SK-N-SH (cell line): ENCODE data around the gene SLC25A33. TPM values are rescaled to one million over a fixed set of nuclear protein-coding genes. Genes with fewer than 3 reads are reported as not detected.

ENCODE experiments used
- CTCF ChIA-PET: fragments of 300-600, 350-600 bp; formaldehyde crosslinking; extraction: SDS; loops from one replicate; lab custom pipeline; 2021; lab: Yijun Ruan, JAX
- POLR2A ChIA-PET: fragments of 350-600 bp; sonication (Branson Sonifier 250); formaldehyde crosslinking; extraction: SDS; loops from one replicate; lab custom pipeline; 2020; ENCODE audit warnings: antibody characterized with exemption, inconsistent platforms; lab: Yijun Ruan, JAX
- DNase-seq: peaks from one replicate; pipeline ENCODE4 v3.0.0; 2012
- H2AFZ ChIP-seq: fragments of 200-600 bp; sonication (generic); 2 replicates; pipeline ENCODE4 v1.8.1; 2016; ENCODE audit warnings: antibody characterized with exemption, mild to moderate bottlenecking, low read depth
- H3F3A ChIP-seq: fragments of 200-600 bp; sonication (generic); replicated peaks from 2 replicates; pipeline ENCODE3; 2016; ENCODE audit warnings: antibody characterized with exemption, mild to moderate bottlenecking; ENCODE audit not compliant: insufficient read depth
- H3K27ac ChIP-seq, 2 experiments: fragments of 200-500 bp in 1 of 2; fragments of 200-600 bp in 1 of 2; sonication (Bioruptor generic) in 1 of 2; sonication (generic), shearing (Covaris generic) in 1 of 2; 2 replicates each; pipeline versions ENCODE4 v1.5.1 to v1.6.1; 2014 to 2016; ENCODE audit warnings: low read depth in 2 of 2, inconsistent platforms in 1 of 2, low read length in 1 of 2, mild to moderate bottlenecking in 1 of 2, mixed read lengths in 1 of 2
- H3K27me3 ChIP-seq: fragments of 200-600 bp; sonication (generic), shearing (Covaris generic); 2 replicates; pipeline ENCODE4 v1.6.1; 2016; ENCODE audit warnings: mixed run types; ENCODE audit not compliant: insufficient read depth
- H3K36me3 ChIP-seq, 2 experiments: fragments of 200-500 bp in 1 of 2; fragments of 200-600 bp in 1 of 2; sonication (Bioruptor generic) in 1 of 2; sonication (generic) in 1 of 2; replicated peaks in 1 of 2; 2 replicates each; pipeline versions ENCODE3 to v1.5.1; 2014 to 2016; ENCODE audit warnings: low read length in 1 of 2, mild to moderate bottlenecking in 1 of 2; ENCODE audit not compliant: insufficient read depth in 2 of 2, control insufficient read depth in 1 of 2
- H3K4me1 ChIP-seq, 2 experiments: fragments of 200-500 bp in 1 of 2; fragments of 200-600 bp in 1 of 2; sonication (Bioruptor generic) in 1 of 2; sonication (generic), shearing (Covaris generic) in 1 of 2; 2 replicates each; pipeline versions ENCODE4 v1.5.1 to v1.6.1; 2014 to 2016; ENCODE audit warnings: low read depth in 1 of 2, low read length in 1 of 2, mixed run types in 1 of 2; ENCODE audit not compliant: insufficient read depth in 2 of 2, control insufficient read depth in 1 of 2
- H3K4me2 ChIP-seq: fragments of 200-600 bp; sonication (generic), shearing (Covaris generic); 2 replicates; pipeline ENCODE4 v1.6.1; 2017; ENCODE audit warnings: mixed run types
- H3K4me3 ChIP-seq, 2 experiments: fragments of 200-500 bp in 1 of 2; fragments of 200-600 bp in 1 of 2; sonication (Bioruptor generic) in 1 of 2; sonication (generic), shearing (Covaris generic) in 1 of 2; 2 replicates each; pipeline versions ENCODE4 v1.5.1 to v1.8.1; 2014 to 2016; ENCODE audit warnings: low read depth in 2 of 2, inconsistent platforms in 1 of 2, low read length in 1 of 2, mild to moderate bottlenecking in 1 of 2, mixed read lengths in 1 of 2, moderate library complexity in 1 of 2
- H3K79me2 ChIP-seq: fragments of 200-600 bp; sonication (generic); 2 replicates; pipeline ENCODE4 v1.8.1; 2017; ENCODE audit warnings: mild to moderate bottlenecking; ENCODE audit not compliant: insufficient read depth
- H3K9ac ChIP-seq: fragments of 200-600 bp; sonication (generic); 2 replicates; pipeline ENCODE4 v1.6.1; 2017; ENCODE audit warnings: mixed run types
- H3K9me2 ChIP-seq: fragments of 200-600 bp; sonication (generic); 2 replicates; pipeline ENCODE4 v1.6.1; 2017; ENCODE audit warnings: mixed run types
- H3K9me3 ChIP-seq: fragments of 200-600 bp; sonication (generic); 2 replicates; pipeline ENCODE4 v1.6.1; 2017; ENCODE audit warnings: mixed run types, mild to moderate bottlenecking, moderate library complexity
- H4K20me1 ChIP-seq: fragments of 200-600 bp; sonication (generic); 2 replicates; pipeline ENCODE4 v1.6.1; 2017; ENCODE audit warnings: mild to moderate bottlenecking, mixed run types; ENCODE audit not compliant: insufficient read depth
- CHD2 ChIP-seq: fragments of 150-350 bp; IDR thresholded peaks from 2 replicates; pipeline ENCODE4 v1.6.1; 2018; ENCODE audit warnings: low read length; ENCODE audit not compliant: partially characterized antibody
- CTCF ChIP-seq: fragments of 200-600 bp; sonication (generic); IDR thresholded peaks from 2 replicates; pipeline ENCODE4 v1.6.1; 2017; ENCODE audit warnings: antibody characterized with exemption, mild to moderate bottlenecking, moderate library complexity
- EP300 ChIP-seq, 2 experiments: IDR thresholded peaks; 2 replicates each; pipeline versions ENCODE4 v1.4.0 to v1.6.1; 2012; ENCODE audit warnings: borderline replicate concordance in 1 of 2, low read depth in 1 of 2, low read length in 1 of 2
- EZH2phosphoT487 ChIP-seq: fragments of 200-600 bp; sonication (generic); IDR thresholded peaks from 2 replicates; pipeline ENCODE4 v1.6.1; 2017; ENCODE audit warnings: low read depth, mixed run types, mild to moderate bottlenecking, antibody characterized with exemption, moderate library complexity, borderline replicate concordance
- FOXJ3 ChIP-seq: sonication (generic); formaldehyde crosslinking; IDR thresholded peaks from 2 replicates; pipeline ENCODE4 v1.5.1; 2020; ENCODE audit warnings: mild to moderate bottlenecking, missing genetic modification reagents
- GABPA ChIP-seq: IDR thresholded peaks from 2 replicates; pipeline ENCODE4 v1.4.0; 2012; ENCODE audit warnings: low read depth, mild to moderate bottlenecking
- GATA2 ChIP-seq: sonication (generic); formaldehyde crosslinking; IDR thresholded peaks from 2 replicates; pipeline ENCODE4 v1.5.0; 2020; ENCODE audit warnings: mild to moderate bottlenecking, missing genetic modification reagents
- JUND ChIP-seq: IDR thresholded peaks from 2 replicates; pipeline ENCODE4 v1.4.0; 2012
- MXI1 ChIP-seq: IDR thresholded peaks from 2 replicates; pipeline ENCODE4 v1.6.1; 2012; ENCODE audit warnings: mild to moderate bottlenecking, low read depth, low read length, improper control_type of control experiment
- NFIC ChIP-seq: IDR thresholded peaks from 2 replicates; pipeline ENCODE4 v1.4.0; 2012; ENCODE audit warnings: borderline replicate concordance
- RFX5 ChIP-seq: IDR thresholded peaks from 2 replicates; pipeline ENCODE4 v1.6.1; 2012; ENCODE audit warnings: mild to moderate bottlenecking, improper control_type of control experiment, low read length
- RXRA ChIP-seq: IDR thresholded peaks from 2 replicates; pipeline ENCODE4 v1.4.0; 2012; ENCODE audit warnings: low read depth, mild to moderate bottlenecking, borderline replicate concordance
- SIN3A ChIP-seq: IDR thresholded peaks from 2 replicates; pipeline ENCODE4 v1.6.1; 2012; ENCODE audit warnings: low read depth, mild to moderate bottlenecking, low read length, moderate library complexity, borderline replicate concordance
- SMC3 ChIP-seq: IDR thresholded peaks from 2 replicates; pipeline ENCODE4 v1.6.1; 2012; ENCODE audit warnings: low read depth, low read length, improper control_type of control experiment
- TEAD4 ChIP-seq: IDR thresholded peaks from 2 replicates; pipeline ENCODE4 v1.4.0; 2012; ENCODE audit warnings: mild to moderate bottlenecking, borderline replicate concordance; ENCODE audit not compliant: insufficient read depth
- USF2 ChIP-seq: fragments of 150-350 bp; IDR thresholded peaks from 2 replicates; pipeline ENCODE4 v1.6.1; 2017; ENCODE audit warnings: antibody characterized with exemption, low read length, low read depth, borderline replicate concordance
- YY1 ChIP-seq: IDR thresholded peaks from 2 replicates; pipeline ENCODE4 v1.4.0; 2012; ENCODE audit warnings: low read depth, mild to moderate bottlenecking
- WGBS: methylation state at CpG from one replicate; pipeline ENCODE4 v1.1.6; 2017; ENCODE audit warnings: low lambda C conversion rate; 5-methylcytosine and 5-hydroxymethylcytosine counted together
- polyA plus RNA-seq, 3 experiments: library from polyadenylated mRNA; depleted of rRNA; stranded (reverse); fragments of >200 nt; gene quantifications; 2 replicates each; pipeline ENCODE4 v1.2.3, GENCODE V29; 2012
- TF ChIP-seq, protein P1 (sequence below): IDR thresholded peaks from 2 replicates; pipeline ENCODE4 v1.4.0; 2012; ENCODE audit warnings: low read depth, borderline replicate concordance
- TF ChIP-seq, protein P2 (sequence below): fragments of 150-350 bp; IDR thresholded peaks from 2 replicates; pipeline ENCODE4 v1.6.1; 2016; ENCODE audit warnings: mild to moderate bottlenecking, low read depth, low read length

Gene SLC25A33
- polyA plus RNA-seq, 1 of the 3 experiments (the other 2 are of a cell fraction) = 4.8 TPM

DNA sequence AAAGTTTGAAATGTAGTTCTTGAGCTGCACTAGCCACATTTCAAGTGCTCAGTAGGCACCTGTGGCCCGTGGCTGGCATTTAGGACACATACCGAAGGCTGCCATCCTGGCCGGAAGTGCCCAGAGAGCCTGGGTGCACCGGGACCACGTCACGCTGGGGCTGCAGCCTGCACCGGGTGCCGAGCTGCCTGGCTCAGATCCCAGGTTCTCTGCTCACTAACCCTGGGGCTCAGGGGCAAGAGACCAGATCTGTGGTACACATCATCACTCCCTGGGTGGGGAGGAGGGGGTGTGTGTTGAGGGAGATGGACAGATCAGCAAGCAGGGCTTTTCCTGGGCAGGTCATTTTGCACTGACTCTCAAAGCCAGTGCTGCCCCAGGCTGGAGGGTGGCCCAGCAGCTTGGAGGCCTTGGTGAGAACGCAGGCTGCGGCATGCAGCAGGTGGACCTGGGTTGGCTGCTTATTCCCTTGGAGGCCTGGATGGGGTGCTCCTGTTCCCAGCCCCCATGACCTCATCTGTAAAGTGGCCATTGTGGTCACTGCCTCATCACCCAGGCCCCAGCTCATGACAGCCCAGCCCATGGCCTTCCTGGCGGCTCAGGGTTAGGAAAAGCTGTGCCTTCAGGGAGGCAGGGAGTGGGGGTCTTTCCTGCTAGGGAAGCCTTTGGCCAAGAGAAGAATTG is 73.0 kb downstream of the SLC25A33 start (continued):
- no peak for TF ChIP-seq SIN3A
- TF ChIP-seq NFIC = no peak
- TF ChIP-seq GABPA = no peak
- no peak; the same call in 1 of the 2 replicates for TF ChIP-seq FOXJ3 (CRISPR knock-in tag)
- TF ChIP-seq SMC3 = 0 out of 2 replicates have a peak, but pooled peaks have one; percentile 1
- no peak for TF ChIP-seq YY1
- TF ChIP-seq GATA2 (CRISPR knock-in tag) = peak; percentile 73
- TF ChIP-seq RFX5 = no peak
- no peak for TF ChIP-seq EZH2phosphoT487
- TF ChIP-seq, all 33 proteins: peak for 4

- Histone ChIP-seq H3K27me3 (no peaks in the 10 kb centered on the region), H2AFZ (no peak overlapping the region), H3K4me1 (peaks cover 0 to 35% of the 10 kb centered on the region in 2 experiments; a peak in 1 of 4 replicates), H3K27ac (peak overlapping the region in 1 of 2 experiments; percentile 83; a peak in 2 of 4 replicates), H3K9ac (no peak overlapping the region), H3K4me3 (no peak overlapping the region), H3K79me2 (no peaks in the 10 kb centered on the region), H3K4me2 (no peak overlapping the region), H4K20me1 (no peaks in the 10 kb centered on the region), H3K9me3 (no peaks in the 10 kb centered on the region), H3F3A (no peaks in the 10 kb centered on the region), H3K9me2 (no peaks in the 10 kb centered on the region)
- CTCF ChIA-PET = interaction anchor here (0.8 to 8.1 kb wide), 6 partner anchors 9 to 29 kb away, joined by 3 to 74 read pairs (median 6); partner anchors contain the start of gene TMEM201
- 80% methylated on average over 2 of the region's 20 CpGs for WGBS
- POLR2A ChIA-PET = interaction anchor here (0.7 kb wide), 1 partner anchor 23 kb away, joined by 3 read pairs; no protein-coding TSS in a partner anchor
- TF ChIP-seq, protein P1, sequence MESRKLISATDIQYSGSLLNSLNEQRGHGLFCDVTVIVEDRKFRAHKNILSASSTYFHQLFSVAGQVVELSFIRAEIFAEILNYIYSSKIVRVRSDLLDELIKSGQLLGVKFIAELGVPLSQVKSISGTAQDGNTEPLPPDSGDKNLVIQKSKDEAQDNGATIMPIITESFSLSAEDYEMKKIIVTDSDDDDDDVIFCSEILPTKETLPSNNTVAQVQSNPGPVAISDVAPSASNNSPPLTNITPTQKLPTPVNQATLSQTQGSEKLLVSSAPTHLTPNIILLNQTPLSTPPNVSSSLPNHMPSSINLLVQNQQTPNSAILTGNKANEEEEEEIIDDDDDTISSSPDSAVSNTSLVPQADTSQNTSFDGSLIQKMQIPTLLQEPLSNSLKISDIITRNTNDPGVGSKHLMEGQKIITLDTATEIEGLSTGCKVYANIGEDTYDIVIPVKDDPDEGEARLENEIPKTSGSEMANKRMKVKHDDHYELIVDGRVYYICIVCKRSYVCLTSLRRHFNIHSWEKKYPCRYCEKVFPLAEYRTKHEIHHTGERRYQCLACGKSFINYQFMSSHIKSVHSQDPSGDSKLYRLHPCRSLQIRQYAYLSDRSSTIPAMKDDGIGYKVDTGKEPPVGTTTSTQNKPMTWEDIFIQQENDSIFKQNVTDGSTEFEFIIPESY = no peak
- TF ChIP-seq USF2 (no peak), CTCF (no peak), RFX5 (no peak), SIN3A (no peak), JUND (no peak), EP300 (IDR thresholded peaks at IDR 0.05; ENCODE audit: borderline replicate concordance in 1 of 2, low read depth in 1 of 2, low read length in 1 of 2) (no peak), CHD2 (no peak), TEAD4 (no peak), GABPA (no peak), RXRA (no peak), MXI1 (no peak), YY1 (no peak), FOXJ3 (CRISPR knock-in tag) (no peak), SMC3 (no peak)
- TF ChIP-seq, protein P2, sequence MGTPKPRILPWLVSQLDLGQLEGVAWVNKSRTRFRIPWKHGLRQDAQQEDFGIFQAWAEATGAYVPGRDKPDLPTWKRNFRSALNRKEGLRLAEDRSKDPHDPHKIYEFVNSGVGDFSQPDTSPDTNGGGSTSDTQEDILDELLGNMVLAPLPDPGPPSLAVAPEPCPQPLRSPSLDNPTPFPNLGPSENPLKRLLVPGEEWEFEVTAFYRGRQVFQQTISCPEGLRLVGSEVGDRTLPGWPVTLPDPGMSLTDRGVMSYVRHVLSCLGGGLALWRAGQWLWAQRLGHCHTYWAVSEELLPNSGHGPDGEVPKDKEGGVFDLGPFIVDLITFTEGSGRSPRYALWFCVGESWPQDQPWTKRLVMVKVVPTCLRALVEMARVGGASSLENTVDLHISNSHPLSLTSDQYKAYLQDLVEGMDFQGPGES = no peak
- TF ChIP-seq, all 33 proteins: peak for 0
- H3K36me3 ChIP-seq = peaks cover 0 to 8% of the 10 kb centered on the region in 2 experiments
- DNase-seq = no peak
Observed at GRCh38 chr1:9612871-9613624, 73.8 kb downstream of the SLC25A33 start.
